OCI-LY3 (cell line): Measurements from ENCODE around the gene MACROD1.

Experiments
- H2AFZ ChIP-seq: fragments of 200-600, 300-600 bp; shearing (Covaris generic); 2 replicates; pipeline ENCODE4 v1.6.0; 2014; ENCODE audit warnings: antibody characterized with exemption, low read depth, low read length
- H3K27ac ChIP-seq: fragments of 200-600, 300-600 bp; sonication (generic); 2 replicates; pipeline ENCODE4 v1.5.1; 2014; ENCODE audit warnings: mild to moderate bottlenecking, low read length, moderate library complexity, mixed read lengths
- H3K27me3 ChIP-seq: fragments of 200-600, 300-600 bp; sonication (generic); 2 replicates; pipeline ENCODE4 v1.6.1; 2014; ENCODE audit warnings: low read depth, low read length, mixed read lengths
- H3K36me3 ChIP-seq: fragments of 200-600, 300-600 bp; sonication (generic); replicated peaks from 2 replicates; pipeline ENCODE3; 2014; ENCODE audit warnings: low read depth, low read length, mixed read lengths
- H3K4me1 ChIP-seq: fragments of 300-600, 200-600 bp; sonication (generic); 2 replicates; pipeline ENCODE4 v1.6.1; 2014; ENCODE audit warnings: low read length, mixed read lengths
- H3K4me2 ChIP-seq: fragments of 200-600, 300-600 bp; sonication (generic); 2 replicates; pipeline ENCODE4 v1.6.1; 2014; ENCODE audit warnings: low read length, mixed read lengths
- H3K4me3 ChIP-seq: fragments of 300-600, 200-600 bp; sonication (generic); 2 replicates; pipeline ENCODE4 v1.5.1; 2014; ENCODE audit warnings: antibody characterized with exemption, mild to moderate bottlenecking, low read length, moderate library complexity
- H3K79me2 ChIP-seq: fragments of 300-600, 200-600 bp; shearing (Covaris generic); 2 replicates; pipeline ENCODE4 v1.6.1; 2014; ENCODE audit warnings: mild to moderate bottlenecking, low read length, mixed read lengths
- H3K9ac ChIP-seq: fragments of 300-600, 200-600 bp; shearing (Covaris generic); 2 replicates; pipeline ENCODE4 v1.6.0; 2014; ENCODE audit warnings: mild to moderate bottlenecking, low read length, moderate library complexity
- H3K9me3 ChIP-seq: fragments of 200-600, 300-600 bp; shearing (Covaris generic); 2 replicates; pipeline ENCODE4 v1.6.1; 2014; ENCODE audit warnings: low read length, mixed read lengths; ENCODE audit not compliant: insufficient read depth
- H4K20me1 ChIP-seq: fragments of 200-600, 300-600 bp; sonication (generic); 2 replicates; pipeline ENCODE4 v1.6.1; 2016; ENCODE audit warnings: low read length, mixed read lengths; ENCODE audit not compliant: insufficient read depth
- CTCF ChIP-seq: fragments of 200-600, 300-600 bp; sonication (generic); IDR thresholded peaks from 2 replicates; pipeline ENCODE4 v1.5.1; 2014; ENCODE audit warnings: antibody characterized with exemption, low read length, low read depth
- EZH2phosphoT487 ChIP-seq: fragments of 200-600 bp; shearing (Covaris generic); IDR thresholded peaks from 2 replicates; pipeline ENCODE4 v1.6.1; 2018; ENCODE audit warnings: antibody characterized with exemption, mixed run types, low read depth

MACROD1 gene

DNA sequence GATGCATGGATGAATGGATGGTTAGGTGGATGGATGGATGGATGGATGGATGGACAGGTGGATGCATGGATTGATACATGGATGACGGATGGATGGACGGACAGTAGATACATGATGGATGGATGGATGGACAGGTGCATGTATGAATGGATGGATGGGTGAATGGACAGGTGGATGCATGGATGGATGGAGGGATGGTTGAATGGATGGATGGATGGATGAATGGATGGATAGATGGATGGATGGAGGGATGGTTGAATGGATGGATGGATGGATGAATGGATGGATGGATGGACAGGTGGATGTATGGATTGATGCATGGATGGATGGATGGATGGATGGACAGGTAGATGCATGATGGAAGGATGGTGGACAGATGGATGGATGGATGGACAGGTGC, 51.7 kb downstream of the MACROD1 start:
- H3K27me3 ChIP-seq = no peaks in the 10 kb centered on the region
- H3K4me3 ChIP-seq = no peak overlapping the region
- no peaks in the 10 kb centered on the region for H3K4me1 ChIP-seq
- no peak overlapping the region for H3K4me2 ChIP-seq
- no peaks in the 10 kb centered on the region for H3K9me3 ChIP-seq
- TF ChIP-seq CTCF (no peak), EZH2phosphoT487 (no peak)
- H2AFZ ChIP-seq = no peak overlapping the region
- no peak overlapping the region for H3K9ac ChIP-seq
- no peak overlapping the region for H3K27ac ChIP-seq
- H3K36me3 ChIP-seq = no peaks in the 10 kb centered on the region
- no peaks in the 10 kb centered on the region for H3K79me2 ChIP-seq
- H4K20me1 ChIP-seq = peaks cover 3% of the 10 kb centered on the region; the same call in 1 of the 2 replicates

DNA sequence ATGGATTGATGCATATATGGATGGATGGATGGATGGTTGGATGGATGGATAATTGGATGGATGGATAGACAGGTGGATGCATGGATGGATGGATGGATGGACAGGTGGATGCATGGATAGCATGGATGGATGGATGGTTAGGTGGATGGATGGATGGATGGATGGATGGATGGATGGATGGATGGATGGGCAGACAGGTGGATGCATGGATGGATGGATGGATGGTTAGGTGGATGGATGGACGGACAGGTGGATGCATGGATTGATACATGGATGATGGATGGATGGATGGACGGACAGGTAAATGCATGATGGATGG, 52.5 kb downstream of the MACROD1 start:
- no peak overlapping the region for H3K4me2 ChIP-seq
- H3K27me3 ChIP-seq = no peaks in the 10 kb centered on the region
- TF ChIP-seq EZH2phosphoT487 (no peak), CTCF (no peak)
- no peaks in the 10 kb centered on the region for H3K79me2 ChIP-seq
- no peaks in the 10 kb centered on the region for H3K9me3 ChIP-seq
- H3K4me1 ChIP-seq = no peaks in the 10 kb centered on the region
- peaks cover 3% of the 10 kb centered on the region; the same call in 1 of the 2 replicates for H4K20me1 ChIP-seq
- no peak overlapping the region for H3K27ac ChIP-seq
- H3K4me3 ChIP-seq = no peak overlapping the region
- H3K36me3 ChIP-seq = no peaks in the 10 kb centered on the region
- H3K9ac ChIP-seq = no peak overlapping the region
- no peak overlapping the region for H2AFZ ChIP-seq

GRCh38 chr11:64112771-64113461, 53.0 kb downstream of the MACROD1 start:
- no peak overlapping the region for H3K4me3 ChIP-seq
- H3K4me2 ChIP-seq = no peak overlapping the region
- no peaks in the 10 kb centered on the region for H3K79me2 ChIP-seq
- no peak for TF ChIP-seq CTCF
- TF ChIP-seq EZH2phosphoT487 = no peak
- H3K27me3 ChIP-seq = no peaks in the 10 kb centered on the region
- no peak overlapping the region for H3K9ac ChIP-seq
- H3K27ac ChIP-seq = no peak overlapping the region
- peaks cover 3% of the 10 kb centered on the region; the same call in 1 of the 2 replicates for H4K20me1 ChIP-seq
- no peaks in the 10 kb centered on the region for H3K9me3 ChIP-seq
- no peaks in the 10 kb centered on the region for H3K36me3 ChIP-seq
- H2AFZ ChIP-seq = no peak overlapping the region
- no peaks in the 10 kb centered on the region for H3K4me1 ChIP-seq

DNA sequence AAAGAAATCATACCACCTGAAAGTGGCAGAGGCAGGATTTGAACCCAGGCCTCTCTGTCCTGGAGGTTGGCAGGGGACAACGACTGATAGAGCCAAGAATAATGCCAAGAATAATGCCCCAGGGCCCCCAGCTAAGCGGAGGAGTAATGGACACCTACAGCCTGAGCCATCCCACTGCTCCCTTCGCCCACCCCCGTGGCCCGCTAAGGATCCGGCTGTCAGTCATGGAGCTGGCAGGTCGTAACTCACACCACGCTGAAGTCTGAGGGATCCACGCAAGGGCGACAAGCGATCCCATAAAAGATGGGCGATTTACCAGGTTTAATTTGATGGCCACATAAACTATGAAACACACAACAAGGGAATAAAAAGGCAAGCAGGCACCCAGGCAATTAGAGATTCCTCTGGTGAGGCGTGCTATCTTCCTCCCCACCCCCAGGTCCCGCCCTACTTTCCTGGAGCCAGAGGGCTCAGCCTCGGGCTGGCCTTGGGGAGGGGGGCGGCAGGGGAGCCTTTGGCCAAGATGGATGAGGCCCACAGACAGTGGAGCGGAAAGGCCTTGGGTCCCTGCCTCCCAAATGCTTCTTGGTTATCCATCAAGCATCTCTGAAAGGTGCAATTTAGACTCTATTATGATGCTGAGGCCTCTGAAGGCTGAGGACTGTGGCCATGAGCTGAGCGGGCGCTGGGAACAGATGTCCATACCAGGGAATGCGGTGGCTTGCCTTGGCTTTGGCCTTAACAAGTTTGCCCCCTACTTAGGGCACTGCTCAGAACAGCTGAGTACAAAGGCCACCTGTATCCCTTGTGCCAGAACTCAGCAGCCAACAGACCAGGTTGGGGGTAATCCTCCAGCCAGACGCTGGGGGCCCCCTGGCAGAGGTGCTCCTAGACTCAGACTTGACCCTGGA, 55.2 kb downstream of the MACROD1 start:
- no peaks in the 10 kb centered on the region for H3K27me3 ChIP-seq
- TF ChIP-seq EZH2phosphoT487 (no peak), CTCF (no peak)
- no peaks in the 10 kb centered on the region for H3K4me1 ChIP-seq
- H3K4me3 ChIP-seq = no peak overlapping the region
- H3K36me3 ChIP-seq = no peaks in the 10 kb centered on the region
- no peak overlapping the region for H3K27ac ChIP-seq
- no peak overlapping the region for H3K9ac ChIP-seq
- peaks cover 3% of the 10 kb centered on the region; the same call in 1 of the 2 replicates for H4K20me1 ChIP-seq
- no peak overlapping the region for H3K4me2 ChIP-seq
- H3K9me3 ChIP-seq = no peaks in the 10 kb centered on the region
- H2AFZ ChIP-seq = no peak overlapping the region
- no peaks in the 10 kb centered on the region for H3K79me2 ChIP-seq
